ENCODE data around the gene UROS. TPM values are rescaled to one million over a fixed set of nuclear protein-coding genes. Genes with fewer than 3 reads are reported as not detected.

UROS gene
- total and polyA plus RNA-seq, 10 of the 15 experiments (the other 5 are each of a cell fraction or from before 2014, with no cell fraction given): 4.3 to 112 (median 64.5) TPM

GRCh38 chr10:125849448-125849847 is 26.4 kb upstream of the UROS start (continued):
- TF ChIP-seq ZBTB40 (IDR thresholded peaks at IDR 0.05; ENCODE audit: borderline replicate concordance) (no peak), SPI1 (IDR thresholded peaks at IDR 0.05; ENCODE audit: borderline replicate concordance, insufficient read depth, low read depth, low read length) (no peak)

GRCh38 chr10:125848857-125849256 is 25.8 kb upstream of the UROS start:
- in situ Hi-C loops (cut with MboI) (no loop called here), intact Hi-C loops (cut with micrococcal nuclease; ENCODE audit: unreplicated experiment) (no loop called here)
- RAD21 ChIA-PET (ENCODE audit: unreplicated experiment): no interaction called here
- POLR2A ChIA-PET: no interaction called here
- no peak for TF ChIP-seq RUNX3 (IDR thresholded peaks at IDR 0.05; ENCODE audit: low read length)
- no peak for TF ChIP-seq SREBF1 (IDR thresholded peaks at IDR 0.05; ENCODE audit: low read length)
- TF ChIP-seq IKZF1 (conservative IDR thresholded peaks at IDR 0.05): no peak
- TF ChIP-seq E2F4 (IDR thresholded peaks at IDR 0.05; ENCODE audit: low read depth, low read length): no peak
- TF ChIP-seq BHLHE40 (IDR thresholded peaks at IDR 0.05; ENCODE audit: borderline replicate concordance in 1 of 2, low read depth in 2 of 2, low read length in 1 of 2): no peak
- TF ChIP-seq ZBTB4 (CRISPR knock-in tag; IDR thresholded peaks at IDR 0.05): no peak
- TF ChIP-seq GATAD2B (conservative IDR thresholded peaks at IDR 0.05; ENCODE audit: low read depth): no peak
- Histone ChIP-seq H3K4me2 (ENCODE audit: control insufficient read depth, insufficient read depth) (no peak overlapping the region), H3K79me2 (ENCODE audit: control insufficient read depth, insufficient read depth, low read length) (no peaks in the 10 kb centered on the region), H3K4me1 (ENCODE audit: control insufficient read depth, insufficient read depth, low read length) (no peaks in the 10 kb centered on the region), H3K27me3 (replicated peaks in 1 of 2; ENCODE audit: control insufficient read depth in 2 of 2, insufficient read depth in 2 of 2, low read length in 1 of 2) (no peaks in the 10 kb centered on the region), H3K4me3 (no peak overlapping the region), H2AFZ (ENCODE audit: control insufficient read depth, low read depth, low read length) (no peak overlapping the region), H4K20me1 (ENCODE audit: control insufficient read depth, insufficient read depth) (no peaks in the 10 kb centered on the region), H3K9ac (ENCODE audit: control insufficient read depth, insufficient read depth, low read length) (no peak overlapping the region), H3K27ac (ENCODE audit: control insufficient read depth, insufficient read depth) (no peak overlapping the region), H3K36me3 (ENCODE audit: control insufficient read depth in 2 of 2, insufficient read depth in 2 of 2, low read length in 1 of 2) (peaks cover 0 to 2% of the 10 kb centered on the region in 2 experiments; a peak in 2 of 4 replicates), H3K9me3 (replicated peaks; ENCODE audit: control insufficient read depth, insufficient read depth, low read length) (no peaks in the 10 kb centered on the region)
- FAIRE-seq (no peak), ATAC-seq (no peak), DNase-seq (ENCODE audit: low read depth, low spot score) (no peak)
- SMC1A ChIA-PET (ENCODE audit: uncharacterized antibody, unreplicated experiment): no interaction called here
- CTCF ChIA-PET: interaction anchor here (1.6 to 3.0 kb wide), 2 partner anchors 16 to 20 kb away, joined by 6 to 11 read pairs; no protein-coding TSS in a partner anchor
- no TSS peak for BruUV-seq (replicated peaks)
- 97% methylated on average over 2 of the region's 2 CpGs for WGBS (ENCODE audit: insufficient coverage, insufficient replicate concordance, low lambda C conversion rate, missing lambda C conversion rate)

Measured in GM12878 (cell line).